A549 (cell line): ENCODE results near the gene LIPI.

Source experiments
- EP300 ChIP-seq, 2 experiments: fragments of >200 bp; sonication (Bioruptor Twin); formaldehyde crosslinking; IDR thresholded peaks; 2 replicates in 1 of 2; 3 replicates in 1 of 2; pipeline ENCODE4 v1.6.1; 2016 to 2017
- KDM5A ChIP-seq: fragments of 200-600 bp; sonication (generic); IDR thresholded peaks from 2 replicates; pipeline ENCODE4 v1.6.1; 2016; ENCODE audit warnings: antibody characterized with exemption, mild to moderate bottlenecking
- MAZ ChIP-seq: fragments of 150-350 bp; IDR thresholded peaks from 2 replicates; pipeline ENCODE4 v1.6.1; 2014; ENCODE audit warnings: antibody characterized with exemption, low read depth, low read length, borderline replicate concordance
- POLR2A ChIP-seq: IDR thresholded peaks from 2 replicates; pipeline ENCODE4 v1.6.1; 2012; ENCODE audit warnings: mild to moderate bottlenecking, low read length
- POLR2AphosphoS2 ChIP-seq: conservative IDR thresholded peaks from 2 replicates; pipeline ENCODE4 v1.6.1; 2012; ENCODE audit warnings: low read length, improper control_type of control experiment, inconsistent platforms
- TF ChIP-seq, protein P1 (sequence below): fragments of >200 bp; sonication (Bioruptor Twin); formaldehyde crosslinking; IDR thresholded peaks from 3 replicates; pipeline ENCODE4 v1.5.1; 2016

DNA sequence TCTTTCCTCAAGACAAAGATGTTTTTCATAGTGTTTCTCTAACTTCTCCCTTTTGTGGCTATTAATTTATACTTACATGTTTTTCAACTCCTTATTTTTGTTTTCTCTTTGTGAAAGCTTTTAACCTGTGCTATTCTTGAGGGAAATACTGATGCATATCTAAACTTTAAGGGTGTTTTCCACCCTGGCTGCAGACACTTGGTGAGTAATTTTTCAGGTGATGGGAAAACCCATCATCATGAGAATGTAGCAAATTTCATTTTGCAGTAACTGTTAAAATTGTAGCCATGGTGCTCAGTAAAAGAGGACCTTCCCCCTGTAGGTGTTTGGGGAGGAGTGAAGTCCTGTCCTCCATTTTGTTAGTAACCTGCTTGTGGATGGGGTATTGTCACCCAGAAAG is 124.2 kb downstream of the LIPI start:
- no peak for TF ChIP-seq EP300 (IDR thresholded peaks at IDR 0.05)
- no peak for TF ChIP-seq POLR2A
- TF ChIP-seq, protein P1, sequence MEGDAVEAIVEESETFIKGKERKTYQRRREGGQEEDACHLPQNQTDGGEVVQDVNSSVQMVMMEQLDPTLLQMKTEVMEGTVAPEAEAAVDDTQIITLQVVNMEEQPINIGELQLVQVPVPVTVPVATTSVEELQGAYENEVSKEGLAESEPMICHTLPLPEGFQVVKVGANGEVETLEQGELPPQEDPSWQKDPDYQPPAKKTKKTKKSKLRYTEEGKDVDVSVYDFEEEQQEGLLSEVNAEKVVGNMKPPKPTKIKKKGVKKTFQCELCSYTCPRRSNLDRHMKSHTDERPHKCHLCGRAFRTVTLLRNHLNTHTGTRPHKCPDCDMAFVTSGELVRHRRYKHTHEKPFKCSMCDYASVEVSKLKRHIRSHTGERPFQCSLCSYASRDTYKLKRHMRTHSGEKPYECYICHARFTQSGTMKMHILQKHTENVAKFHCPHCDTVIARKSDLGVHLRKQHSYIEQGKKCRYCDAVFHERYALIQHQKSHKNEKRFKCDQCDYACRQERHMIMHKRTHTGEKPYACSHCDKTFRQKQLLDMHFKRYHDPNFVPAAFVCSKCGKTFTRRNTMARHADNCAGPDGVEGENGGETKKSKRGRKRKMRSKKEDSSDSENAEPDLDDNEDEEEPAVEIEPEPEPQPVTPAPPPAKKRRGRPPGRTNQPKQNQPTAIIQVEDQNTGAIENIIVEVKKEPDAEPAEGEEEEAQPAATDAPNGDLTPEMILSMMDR: no peak
- TF ChIP-seq MAZ: no peak
- no peak for TF ChIP-seq KDM5A
- TF ChIP-seq POLR2AphosphoS2: no peak
